Astrocyte of the spinal cord (primary cell): ENCODE measurements around the gene SETD2.

ENCODE experiments used
- DNase-seq: peaks from one replicate; pipeline ENCODE4 v3.0.0; 2011; ENCODE audit warnings: low read depth, low spot score
- H3K4me3 ChIP-seq: 2 replicates; pipeline ENCODE4 v1.5.1; 2011; ENCODE audit warnings: low read depth, mild to moderate bottlenecking, low read length, moderate library complexity
- in situ Hi-C: cut with HindIII; loops from 2 replicates; pipeline ENCODE4 v1.10.0; 2017; ENCODE audit warnings: low sequenced_read_pairs
- TF ChIP-seq, protein P1 (sequence below): IDR thresholded peaks from 2 replicates; pipeline ENCODE4 v1.5.1; 2012; ENCODE audit warnings: low read depth, mild to moderate bottlenecking, low read length, inconsistent platforms

The SETD2 gene

GRCh38 chr3:47007482-47008233 is 156.3 kb downstream of the SETD2 start:
- no peak overlapping the region for H3K4me3 ChIP-seq
- in situ Hi-C loops, result no loop called here
- TF ChIP-seq, protein P1, sequence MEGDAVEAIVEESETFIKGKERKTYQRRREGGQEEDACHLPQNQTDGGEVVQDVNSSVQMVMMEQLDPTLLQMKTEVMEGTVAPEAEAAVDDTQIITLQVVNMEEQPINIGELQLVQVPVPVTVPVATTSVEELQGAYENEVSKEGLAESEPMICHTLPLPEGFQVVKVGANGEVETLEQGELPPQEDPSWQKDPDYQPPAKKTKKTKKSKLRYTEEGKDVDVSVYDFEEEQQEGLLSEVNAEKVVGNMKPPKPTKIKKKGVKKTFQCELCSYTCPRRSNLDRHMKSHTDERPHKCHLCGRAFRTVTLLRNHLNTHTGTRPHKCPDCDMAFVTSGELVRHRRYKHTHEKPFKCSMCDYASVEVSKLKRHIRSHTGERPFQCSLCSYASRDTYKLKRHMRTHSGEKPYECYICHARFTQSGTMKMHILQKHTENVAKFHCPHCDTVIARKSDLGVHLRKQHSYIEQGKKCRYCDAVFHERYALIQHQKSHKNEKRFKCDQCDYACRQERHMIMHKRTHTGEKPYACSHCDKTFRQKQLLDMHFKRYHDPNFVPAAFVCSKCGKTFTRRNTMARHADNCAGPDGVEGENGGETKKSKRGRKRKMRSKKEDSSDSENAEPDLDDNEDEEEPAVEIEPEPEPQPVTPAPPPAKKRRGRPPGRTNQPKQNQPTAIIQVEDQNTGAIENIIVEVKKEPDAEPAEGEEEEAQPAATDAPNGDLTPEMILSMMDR, result no peak
- DNase-seq, result no peak

DNA sequence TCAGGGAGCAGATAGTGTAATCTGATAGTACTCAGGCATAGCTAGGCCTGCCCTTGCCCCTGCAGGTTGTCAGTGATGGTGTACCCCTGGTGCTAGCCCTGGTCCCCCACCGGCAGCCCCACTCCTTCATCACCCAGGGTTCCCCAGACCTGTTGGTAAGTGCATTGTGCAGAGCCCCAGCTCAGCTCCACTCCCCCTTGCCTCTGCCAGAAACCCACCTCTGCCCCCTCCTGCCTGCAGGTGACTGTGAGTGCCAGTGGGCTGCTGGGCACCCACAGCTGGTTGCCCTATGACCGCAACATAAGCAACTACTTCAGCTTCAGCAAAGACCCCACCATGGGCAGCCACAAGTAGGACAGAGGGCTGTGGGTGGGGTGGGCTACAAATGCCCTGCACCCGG is 156.9 kb downstream of the SETD2 start:
- TF ChIP-seq, protein P1, result no peak
- H3K4me3 ChIP-seq, result no peak overlapping the region
- in situ Hi-C loops, result no loop called here
- DNase-seq, result no peak

GRCh38 chr3:47006145-47006651 is 157.7 kb downstream of the SETD2 start:
- in situ Hi-C loops, result no loop called here
- TF ChIP-seq, protein P1, result no peak
- no peak overlapping the region for H3K4me3 ChIP-seq
- DNase-seq, result no peak

GRCh38 chr3:47005212-47006144 is 158.4 kb downstream of the SETD2 start:
- TF ChIP-seq, protein P1, result no peak
- H3K4me3 ChIP-seq, result no peak overlapping the region
- in situ Hi-C loops, result no loop called here
- DNase-seq, result no peak

GRCh38 chr3:47004369-47005211 is 159.3 kb downstream of the SETD2 start:
- TF ChIP-seq, protein P1, result no peak

More at GRCh38 chr3:47004369-47005211, 159.3 kb downstream of the SETD2 start:
- no peak for DNase-seq
- H3K4me3 ChIP-seq, result no peak overlapping the region
- in situ Hi-C loops, result no loop called here
